GM19463 (cell line): ENCODE data around the gene CCL4.
"Not testable (repeated sequence)": the region's sequence is repeated elsewhere in the genome, so short reads cannot be mapped to it uniquely, and the experiment has no call there.

ENCODE experiments used
- ATAC-seq: cut with Tn5 transposase; IDR thresholded peaks from one replicate; pipeline ENCODE4 v1.9.1; 2021; ENCODE audit warnings: mild to moderate bottlenecking, moderate library complexity; ENCODE audit not compliant: unreplicated experiment

CCL4 gene

GRCh38 chr17:36087897-36088572, 15.6 kb upstream of the CCL4 start:
- not testable (repeated sequence) for ATAC-seq

- no peak for ATAC-seq
These were observed 14.8 kb upstream of the CCL4 start for GRCh38 chr17:36088670-36089338.

GRCh38 chr17:36089339-36089865, 14.2 kb upstream of the CCL4 start:
- no peak for ATAC-seq

GRCh38 chr17:36089888-36090836, 13.5 kb upstream of the CCL4 start, which contains the start of gene CCL3:
CCL3 (minus strand) TSS chr17:36090143; CDS start chr17:36090058, 85 bp downstream.
- ATAC-seq: peak; percentile 70

GRCh38 chr17:36092230-36092629, 11.4 kb upstream of the CCL4 start:
- no peak for ATAC-seq

- not testable (repeated sequence) for ATAC-seq
These were observed 10.9 kb upstream of the CCL4 start for GRCh38 chr17:36092715-36093114.

- no peak for ATAC-seq
These were observed 9.4 kb upstream of the CCL4 start for GRCh38 chr17:36094232-36094631.

- no peak for ATAC-seq
These were observed 8.9 kb upstream of the CCL4 start for GRCh38 chr17:36094746-36095145.

GRCh38 chr17:36095992-36096391, 7.6 kb upstream of the CCL4 start:
- ATAC-seq: no peak

GRCh38 chr17:36099004-36099403, 4.6 kb upstream of the CCL4 start:
- not testable (repeated sequence) for ATAC-seq

GRCh38 chr17:36104246-36104645, 619 bp downstream of the CCL4 start:
- not testable (repeated sequence) for ATAC-seq

GRCh38 chr17:36104701-36105181, 1.1 kb downstream of the CCL4 start:
- no peak for ATAC-seq

GRCh38 chr17:36105781-36106492, 2.3 kb downstream of the CCL4 start:
- ATAC-seq: no peak

GRCh38 chr17:36106493-36106835, 2.8 kb downstream of the CCL4 start:
- no peak for ATAC-seq

GRCh38 chr17:36107660-36108059, 4.0 kb downstream of the CCL4 start:
- ATAC-seq: no peak

GRCh38 chr17:36108265-36108664, 4.6 kb downstream of the CCL4 start:
- ATAC-seq: not testable (repeated sequence)

- no peak for ATAC-seq
These were observed 7.5 kb downstream of the CCL4 start for GRCh38 chr17:36111068-36111490.

GRCh38 chr17:36112572-36112971, 8.9 kb downstream of the CCL4 start:
- no peak for ATAC-seq

GRCh38 chr17:36113131-36113530, 9.5 kb downstream of the CCL4 start:
- ATAC-seq: not testable (repeated sequence)

GRCh38 chr17:36114971-36115648, 11.5 kb downstream of the CCL4 start:
- not testable (repeated sequence) for ATAC-seq
